Measurements from ENCODE around the gene ITPR3.

The ITPR3 gene

GRCh38 chr6:33686981-33687975 lies 66.2 kb downstream of the ITPR3 start:
- no peak for DNase-seq (ENCODE audit: low read depth, low spot score)

GRCh38 chr6:33688006-33688405 lies 66.9 kb downstream of the ITPR3 start:
- no peak for DNase-seq (ENCODE audit: low read depth, low spot score)

DNA sequence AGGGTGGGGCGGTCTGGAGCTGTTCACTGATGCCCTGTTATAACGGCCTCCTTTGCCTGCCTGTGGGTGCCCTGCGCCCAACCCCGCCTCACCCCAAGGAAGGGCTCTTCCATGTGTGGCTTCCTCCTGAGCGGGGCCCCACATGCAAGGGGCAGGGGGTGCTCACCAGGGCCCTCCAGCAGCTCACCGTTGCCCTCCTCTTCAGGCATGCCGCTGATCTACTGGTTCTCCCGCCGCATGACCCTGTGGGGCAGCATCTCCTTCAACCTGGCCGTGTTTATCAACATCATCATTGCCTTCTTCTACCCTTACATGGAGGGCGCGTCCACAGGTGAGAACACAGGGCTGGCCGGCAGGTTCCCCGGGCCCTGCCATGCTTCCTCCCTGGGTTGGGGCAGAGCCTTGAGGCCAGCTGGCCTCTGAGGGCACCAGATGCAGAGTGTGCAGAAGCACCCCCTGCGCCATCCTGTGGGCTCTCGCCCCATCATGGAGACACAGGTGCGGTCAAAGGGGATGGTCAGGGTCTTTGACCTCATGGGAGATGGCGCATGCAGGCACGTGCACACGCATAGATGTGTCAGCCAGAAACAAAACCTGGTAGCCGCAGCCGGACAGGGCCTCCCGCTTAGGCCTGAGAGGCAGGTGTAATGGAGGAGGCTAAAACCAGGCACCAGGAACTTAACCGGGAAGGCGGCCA lies 67.5 kb downstream of the ITPR3 start:
- DNase-seq (ENCODE audit: low read depth, low spot score), result no peak

DNA sequence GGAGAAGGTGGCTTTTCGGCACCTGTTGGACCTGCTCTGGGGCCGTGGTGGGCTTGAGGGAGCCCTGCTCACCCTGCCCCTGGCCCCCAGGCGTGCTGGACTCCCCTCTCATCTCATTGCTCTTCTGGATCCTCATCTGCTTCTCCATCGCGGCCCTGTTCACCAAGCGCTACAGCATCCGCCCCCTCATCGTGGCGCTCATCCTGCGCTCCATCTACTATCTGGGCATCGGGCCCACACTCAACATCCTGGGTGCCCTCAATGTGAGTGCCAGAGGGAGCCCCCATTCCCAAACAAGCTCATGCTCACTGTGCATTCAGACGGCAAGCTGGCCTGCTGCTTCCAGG lies 68.0 kb downstream of the ITPR3 start:
- no peak for DNase-seq (ENCODE audit: low read depth, low spot score)

DNA sequence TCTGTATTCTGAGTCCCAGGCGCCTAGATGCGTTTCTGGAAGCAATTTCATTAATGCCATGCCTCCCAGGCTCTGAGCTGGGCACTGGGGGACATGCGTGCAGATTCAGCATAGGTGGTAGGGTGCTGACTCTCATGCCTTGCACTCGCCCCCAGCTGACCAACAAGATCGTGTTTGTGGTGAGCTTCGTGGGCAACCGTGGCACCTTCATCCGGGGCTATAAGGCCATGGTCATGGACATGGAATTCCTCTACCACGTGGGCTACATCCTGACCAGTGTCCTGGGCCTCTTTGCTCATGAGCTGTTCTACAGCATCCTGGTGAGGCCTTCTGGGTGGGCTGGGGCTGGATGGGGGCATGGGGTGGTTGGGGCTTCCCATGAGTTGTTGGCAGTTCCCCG lies 68.8 kb downstream of the ITPR3 start:
- no peak for DNase-seq (ENCODE audit: low read depth, low spot score)

- DNase-seq (ENCODE audit: low read depth, low spot score), result no peak
These were observed 69.6 kb downstream of the ITPR3 start for GRCh38 chr6:33690766-33691165.

- DNase-seq (ENCODE audit: low read depth, low spot score), result no peak
These were observed 70.4 kb downstream of the ITPR3 start for GRCh38 chr6:33691456-33692077.

- no peak for DNase-seq (ENCODE audit: low read depth, low spot score)
These were observed 71.1 kb downstream of the ITPR3 start for GRCh38 chr6:33692078-33692759.

DNA sequence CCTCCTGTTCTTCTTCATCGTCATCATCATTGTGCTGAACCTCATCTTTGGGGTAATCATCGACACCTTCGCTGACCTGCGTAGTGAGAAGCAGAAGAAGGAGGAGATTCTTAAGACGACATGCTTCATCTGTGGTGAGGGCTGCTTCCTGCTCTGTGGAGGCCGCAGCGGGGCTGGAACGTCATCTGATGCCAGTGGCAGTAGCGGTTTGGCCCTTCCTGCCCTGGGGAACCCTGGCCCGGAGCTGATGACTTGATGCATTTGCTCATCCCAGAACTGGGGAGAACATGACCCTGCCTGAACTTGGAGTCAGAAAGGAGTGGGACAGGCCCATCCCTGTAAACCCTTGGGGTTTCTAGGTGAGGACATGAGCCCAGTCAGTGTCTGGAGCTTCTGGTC lies 71.6 kb downstream of the ITPR3 start:
- DNase-seq (ENCODE audit: low read depth, low spot score), result no peak

GRCh38 chr6:33693186-33694105 lies 72.3 kb downstream of the ITPR3 start:
- no peak for DNase-seq (ENCODE audit: low read depth, low spot score)

DNA sequence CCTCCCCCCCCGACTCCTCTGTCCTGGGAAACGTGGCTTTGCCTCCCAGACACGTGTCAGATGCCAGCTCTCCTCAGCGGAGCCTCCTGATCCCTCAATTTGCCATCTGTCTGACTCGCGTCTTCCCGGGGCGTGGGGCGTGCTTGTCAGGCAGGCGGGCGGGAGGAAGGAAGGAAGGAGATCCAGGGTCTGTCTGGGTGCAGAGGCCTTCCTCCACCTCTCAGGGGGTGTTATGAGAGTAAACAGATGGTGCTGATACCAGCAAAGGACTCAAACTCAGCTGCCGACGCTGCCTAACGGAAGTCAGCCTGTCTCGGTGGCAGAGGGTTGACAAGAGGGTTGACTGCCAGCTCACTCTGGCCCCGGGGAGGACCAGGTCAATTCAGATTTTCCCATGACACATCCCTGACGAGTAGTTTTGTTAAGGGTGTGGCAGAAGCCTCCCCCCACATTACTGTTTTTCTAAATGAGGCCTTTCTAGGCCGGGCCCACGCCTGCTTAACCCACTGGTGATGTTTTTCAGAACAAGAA lies 73.3 kb downstream of the ITPR3 start:
- DNase-seq (ENCODE audit: low read depth, low spot score), result no peak

DNA sequence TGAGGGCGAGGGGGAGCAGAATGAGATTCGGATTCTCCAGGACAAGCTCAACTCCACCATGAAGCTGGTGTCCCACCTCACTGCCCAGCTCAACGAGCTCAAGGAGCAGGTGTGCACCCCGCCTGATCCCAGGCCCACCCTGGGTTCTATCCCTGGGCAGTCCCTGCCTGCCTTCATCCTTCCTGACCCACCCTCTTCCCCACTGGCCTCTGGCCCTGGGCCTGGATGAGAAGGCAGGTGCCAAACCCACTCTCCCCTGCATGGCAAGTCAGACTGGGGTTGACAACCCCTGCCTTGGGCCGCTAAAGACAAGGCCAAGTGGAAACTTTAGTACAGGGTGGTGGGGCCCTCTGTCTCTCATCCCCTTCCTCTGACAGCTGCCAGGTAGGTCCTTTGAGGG lies 73.9 kb downstream of the ITPR3 start:
- DNase-seq (ENCODE audit: low read depth, low spot score), result no peak

DNA sequence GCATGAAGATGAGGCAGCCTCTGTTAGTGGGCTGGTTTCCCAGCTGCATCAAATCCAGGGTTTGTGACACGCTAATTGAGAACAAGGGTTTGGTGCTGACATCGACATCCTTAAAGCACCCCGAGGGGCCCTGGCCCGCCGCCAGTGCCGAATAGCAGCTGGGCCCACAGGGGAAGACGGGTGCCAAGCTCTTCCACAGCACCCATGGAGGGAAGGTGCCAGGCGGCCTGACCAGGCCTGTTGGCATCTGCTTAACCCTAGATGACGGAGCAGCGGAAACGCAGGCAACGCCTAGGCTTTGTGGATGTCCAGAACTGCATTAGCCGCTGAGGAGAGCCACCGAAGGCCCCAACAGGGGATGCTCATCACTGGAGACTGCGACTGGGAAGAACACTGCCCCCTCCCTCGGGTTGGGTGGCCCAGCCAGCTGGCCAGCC lies 74.3 kb downstream of the ITPR3 start:
- DNase-seq (ENCODE audit: low read depth, low spot score), result no peak

DNA sequence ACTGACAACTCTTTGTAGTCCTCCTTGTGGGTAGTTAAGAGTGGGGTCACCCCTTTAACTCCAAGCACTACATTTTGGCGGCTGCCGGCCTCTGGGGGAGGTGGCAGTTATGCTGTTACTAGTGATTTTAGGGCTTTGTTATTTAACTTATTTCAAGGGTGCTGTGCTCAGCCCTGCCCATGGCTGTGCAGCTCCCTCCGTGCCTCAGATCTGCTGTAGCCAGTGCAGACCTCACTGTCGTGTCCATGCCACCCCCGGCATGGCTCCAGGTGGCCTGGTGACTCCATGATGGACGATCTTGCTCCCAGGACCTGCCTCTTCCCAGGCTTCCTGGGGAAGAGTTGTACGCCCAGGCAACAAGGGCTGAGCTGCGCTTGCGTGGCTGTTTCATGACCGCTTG lies 75.0 kb downstream of the ITPR3 start:
- no peak for DNase-seq (ENCODE audit: low read depth, low spot score)

GRCh38 chr6:33696548-33697518 lies 75.7 kb downstream of the ITPR3 start:
- peak; percentile 75 for DNase-seq (ENCODE audit: low read depth, low spot score)

- no peak for DNase-seq (ENCODE audit: low read depth, low spot score)
These were observed 76.7 kb downstream of the ITPR3 start for GRCh38 chr6:33697845-33698244.

DNA sequence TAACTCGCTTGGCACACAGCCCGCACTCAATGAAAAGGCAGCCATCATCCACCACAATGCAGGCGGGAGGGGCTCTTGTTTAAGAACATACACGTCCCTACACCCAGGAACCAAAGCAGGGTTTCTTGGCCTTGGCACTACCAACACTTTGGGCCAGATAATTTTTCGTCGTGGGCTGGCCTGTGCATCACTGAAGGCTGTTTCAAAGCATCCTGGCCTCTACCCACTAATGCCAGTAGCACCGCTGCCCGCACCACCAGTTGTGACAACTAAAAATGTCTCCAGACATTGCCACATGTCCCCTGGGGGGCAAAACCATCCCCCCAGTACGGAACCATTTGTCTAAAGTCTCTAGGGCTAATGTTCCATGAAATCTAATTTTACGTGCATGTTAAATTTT lies 77.4 kb downstream of the ITPR3 start:
- DNase-seq (ENCODE audit: low read depth, low spot score), result no peak

- DNase-seq (ENCODE audit: low read depth, low spot score), result no peak
These were observed 78.0 kb downstream of the ITPR3 start for GRCh38 chr6:33699131-33699530.

- no peak for DNase-seq (ENCODE audit: low read depth, low spot score)
These were observed 78.6 kb downstream of the ITPR3 start for GRCh38 chr6:33699739-33700138.

Data from smooth muscle cell of the brain vasculature (primary cell).